ENCODE measurements around the gene INSYN2B.

Gene INSYN2B

DNA sequence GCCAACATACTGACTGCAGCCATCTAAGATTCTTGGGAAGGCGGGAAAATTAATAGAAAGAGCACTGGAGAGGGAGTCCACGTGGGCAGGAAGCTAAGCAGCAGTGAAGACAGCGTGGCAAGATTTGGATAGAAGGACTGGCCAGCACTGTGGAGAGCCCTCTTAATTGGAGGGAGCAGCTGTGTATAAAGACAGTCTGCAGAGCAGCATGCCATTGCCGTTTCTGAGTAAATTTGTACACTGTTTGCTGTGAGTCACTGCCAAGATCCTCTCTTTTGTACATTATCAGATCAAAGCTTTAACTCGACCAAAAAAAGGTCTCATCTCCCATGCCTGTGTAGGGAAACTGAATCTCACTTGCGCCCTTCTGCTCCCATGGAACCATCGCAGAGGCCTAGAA is 45.3 kb downstream of the INSYN2B start:
- DNase-seq (ENCODE audit: insufficient read length, low spot score) (no peak), FAIRE-seq (no peak)
- no peak for TF ChIP-seq POLR2A (IDR thresholded peaks at IDR 0.05; ENCODE audit: low read depth, low read length)

DNA sequence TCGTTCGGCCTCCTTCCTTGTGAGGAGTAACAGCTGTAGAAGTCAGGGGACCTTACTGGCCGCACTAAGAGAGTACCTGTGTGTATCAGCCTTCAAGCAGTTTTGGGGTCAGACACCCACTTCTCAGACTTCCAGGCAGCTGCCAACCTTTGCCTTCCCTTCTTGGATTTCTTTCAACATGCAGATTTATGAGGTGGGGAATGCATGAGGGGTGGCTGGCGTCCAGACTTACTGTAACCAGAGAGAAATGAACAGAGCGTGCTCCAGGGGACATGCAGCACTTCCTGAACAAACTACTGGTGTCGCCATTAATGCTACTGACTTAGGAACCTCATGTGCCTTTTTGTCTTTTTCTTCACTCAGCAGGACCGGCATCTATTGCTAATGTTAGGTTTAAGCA is 46.7 kb downstream of the INSYN2B start:
- no peak for TF ChIP-seq POLR2A (IDR thresholded peaks at IDR 0.05; ENCODE audit: low read depth, low read length)
- DNase-seq (ENCODE audit: insufficient read length, low spot score) = no peak
- no peak for FAIRE-seq

DNA sequence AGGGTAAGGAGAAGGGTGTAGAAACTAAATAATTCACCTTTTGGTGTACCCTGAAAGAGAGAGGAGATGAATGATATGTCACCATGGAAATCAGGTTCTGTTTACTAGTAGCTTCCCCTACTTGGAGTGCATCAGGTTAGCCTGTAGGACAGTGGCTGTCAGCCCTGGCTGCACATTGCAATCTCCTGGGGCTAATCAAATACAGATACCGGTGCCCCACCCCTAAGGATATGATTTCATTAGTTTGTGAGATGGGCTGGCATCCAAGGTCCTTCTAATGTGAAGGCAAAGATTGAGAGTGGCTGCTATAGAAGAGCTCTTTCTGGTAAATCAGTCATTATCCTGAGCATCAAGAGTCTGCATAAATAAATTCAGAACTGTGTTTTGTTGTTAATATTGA is 47.2 kb downstream of the INSYN2B start:
- FAIRE-seq (no peak), DNase-seq (ENCODE audit: insufficient read length, low spot score) (no peak)
- TF ChIP-seq POLR2A (IDR thresholded peaks at IDR 0.05; ENCODE audit: low read depth, low read length) = no peak

DNA sequence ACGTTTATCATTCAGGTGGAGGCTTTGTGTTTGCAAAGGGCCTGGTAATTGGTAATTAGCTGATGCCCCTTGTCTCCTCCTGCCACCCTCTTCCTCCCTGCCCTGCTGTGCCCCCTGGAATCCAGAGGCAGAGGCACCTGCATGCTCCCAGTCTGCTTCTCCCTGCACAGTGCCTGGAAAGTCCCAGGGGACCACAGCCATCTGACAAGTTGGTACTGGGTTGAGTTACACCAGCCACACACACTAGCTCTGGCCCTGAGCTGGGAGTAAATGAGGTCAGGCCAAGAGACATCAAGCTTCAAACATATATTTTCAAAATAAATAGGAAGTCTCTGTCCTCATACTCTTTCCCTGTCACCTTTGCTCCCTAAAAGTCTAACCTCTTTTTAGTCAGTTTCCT is 56.3 kb downstream of the INSYN2B start:
- no peak for TF ChIP-seq POLR2A (IDR thresholded peaks at IDR 0.05; ENCODE audit: low read depth, low read length)
- FAIRE-seq = no peak
- no peak for DNase-seq (ENCODE audit: insufficient read length, low spot score)

DNA sequence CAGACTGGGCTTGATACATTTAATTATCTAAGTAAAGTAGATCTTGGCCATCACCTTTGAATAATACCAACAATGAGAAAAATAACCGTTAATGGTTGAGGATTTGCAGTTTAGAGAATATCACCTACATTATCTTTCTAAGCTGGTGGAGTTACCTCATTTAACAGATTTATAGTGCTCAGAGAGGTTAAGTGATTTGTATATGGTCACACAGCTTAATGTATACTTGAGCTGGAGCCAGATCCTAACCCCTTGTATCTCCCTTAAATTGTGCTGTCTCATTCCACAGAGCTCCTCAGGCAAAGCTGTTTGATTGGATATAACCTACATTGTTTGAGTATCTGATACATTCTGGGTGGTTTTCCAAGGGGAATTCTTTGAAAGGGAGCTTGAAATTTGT is 57.8 kb downstream of the INSYN2B start:
- no peak for TF ChIP-seq POLR2A (IDR thresholded peaks at IDR 0.05; ENCODE audit: low read depth, low read length)
- FAIRE-seq (no peak), DNase-seq (ENCODE audit: insufficient read length, low spot score) (no peak)

DNA sequence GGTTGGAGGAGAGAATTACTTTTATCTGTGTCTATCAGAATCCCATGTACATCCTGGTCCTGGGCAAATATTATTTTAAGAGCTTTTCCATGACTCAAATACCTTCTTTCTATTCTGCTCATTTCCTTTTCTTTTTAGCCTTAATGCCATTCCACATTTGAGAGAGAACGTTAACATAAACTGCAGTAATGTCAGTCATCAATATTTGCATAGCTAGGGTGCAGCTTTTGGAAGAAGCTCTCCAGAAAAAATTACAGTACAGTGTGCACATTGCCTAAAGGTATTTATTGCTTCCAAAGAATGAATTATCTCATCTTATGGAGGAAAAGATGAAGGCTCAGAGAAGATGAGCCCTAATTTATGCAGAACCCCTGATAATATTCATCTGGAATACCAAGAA is 58.3 kb downstream of the INSYN2B start:
- TF ChIP-seq POLR2A (IDR thresholded peaks at IDR 0.05; ENCODE audit: low read depth, low read length) = no peak
- DNase-seq (ENCODE audit: insufficient read length, low spot score) (no peak), FAIRE-seq (no peak)

DNA sequence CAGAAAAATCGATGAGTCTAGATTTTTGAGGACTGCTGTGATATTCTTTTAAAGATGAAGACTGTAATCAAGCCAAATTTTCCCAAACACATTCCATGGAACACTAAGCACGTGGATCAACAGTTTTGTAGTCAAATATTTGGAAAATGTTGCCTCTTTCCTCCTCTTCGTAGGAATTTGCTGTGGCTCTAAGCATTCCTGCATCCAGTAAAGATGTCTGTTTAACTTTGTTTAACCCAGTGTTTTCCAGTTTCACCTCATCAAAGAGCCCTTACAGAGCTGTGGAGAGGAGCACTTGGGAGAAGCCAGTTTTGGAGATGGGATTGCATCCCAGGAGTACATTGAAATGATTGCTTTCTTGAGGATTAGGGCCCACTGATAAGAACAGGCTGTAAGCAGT is 58.9 kb downstream of the INSYN2B start:
- FAIRE-seq = no peak
- DNase-seq (ENCODE audit: insufficient read length, low spot score) = no peak
- TF ChIP-seq POLR2A (IDR thresholded peaks at IDR 0.05; ENCODE audit: low read depth, low read length) = no peak

DNA sequence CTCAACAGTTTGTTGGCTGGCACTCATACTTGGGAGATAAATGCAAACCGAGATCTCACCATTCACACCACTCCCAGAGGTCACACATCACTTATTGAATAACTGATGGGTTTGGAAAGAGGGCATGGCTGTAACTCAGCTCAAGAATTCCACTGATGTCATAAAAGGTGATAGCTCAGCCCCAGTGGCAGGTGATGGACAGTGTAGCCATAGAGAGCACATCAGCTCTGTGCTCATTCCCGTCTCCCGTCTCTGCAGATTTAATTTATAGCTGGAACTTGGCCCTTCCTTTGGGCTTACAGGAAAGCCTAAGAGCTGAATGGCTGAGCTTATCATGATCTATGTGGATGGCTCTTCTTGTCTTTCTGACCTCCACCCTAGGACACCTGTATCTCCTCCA is 59.8 kb downstream of the INSYN2B start:
- DNase-seq (ENCODE audit: insufficient read length, low spot score) (no peak), FAIRE-seq (no peak)
- TF ChIP-seq POLR2A (IDR thresholded peaks at IDR 0.05; ENCODE audit: low read depth, low read length) = no peak

DNA sequence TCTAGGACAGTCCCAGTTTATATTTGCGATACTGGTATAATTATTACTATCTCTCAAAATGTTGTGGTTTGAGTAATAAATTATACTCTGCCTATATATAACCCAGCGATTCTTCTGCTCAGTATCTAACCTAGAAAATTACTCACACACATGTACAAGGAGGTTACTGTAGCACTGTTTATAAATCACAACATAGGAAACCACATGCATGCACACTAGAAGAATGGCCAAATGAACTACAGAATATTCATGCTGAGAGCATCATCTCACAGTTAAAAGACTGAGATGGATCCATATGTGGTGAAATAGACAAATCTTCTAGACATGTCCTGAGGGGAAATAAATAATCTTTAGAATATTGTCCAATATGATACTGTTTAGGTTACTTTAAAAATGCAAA is 62.1 kb downstream of the INSYN2B start:
- DNase-seq (ENCODE audit: insufficient read length, low spot score) (no peak), FAIRE-seq (no peak)
- no peak for TF ChIP-seq POLR2A (IDR thresholded peaks at IDR 0.05; ENCODE audit: low read depth, low read length)

DNA sequence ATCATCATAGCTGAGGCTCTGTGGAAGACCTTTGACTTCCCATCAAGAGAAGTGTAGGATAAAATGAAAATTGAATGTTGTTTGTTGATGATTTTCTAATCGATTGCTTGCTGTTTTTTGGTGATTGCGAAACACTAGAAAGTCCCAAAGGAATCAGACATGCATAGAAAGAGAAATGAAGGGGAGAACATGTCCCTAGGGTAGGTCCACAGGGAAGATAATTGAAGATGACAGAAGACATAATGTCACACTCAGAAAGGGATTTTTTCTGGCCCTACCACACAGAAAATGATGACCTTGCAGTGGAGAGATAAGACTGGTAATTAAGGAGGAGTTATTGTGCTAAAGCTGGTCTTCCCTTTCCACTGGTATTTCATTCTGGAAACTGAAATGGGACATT is 62.8 kb downstream of the INSYN2B start:
- FAIRE-seq (no peak), DNase-seq (ENCODE audit: insufficient read length, low spot score) (no peak)
- no peak for TF ChIP-seq POLR2A (IDR thresholded peaks at IDR 0.05; ENCODE audit: low read depth, low read length)

DNA sequence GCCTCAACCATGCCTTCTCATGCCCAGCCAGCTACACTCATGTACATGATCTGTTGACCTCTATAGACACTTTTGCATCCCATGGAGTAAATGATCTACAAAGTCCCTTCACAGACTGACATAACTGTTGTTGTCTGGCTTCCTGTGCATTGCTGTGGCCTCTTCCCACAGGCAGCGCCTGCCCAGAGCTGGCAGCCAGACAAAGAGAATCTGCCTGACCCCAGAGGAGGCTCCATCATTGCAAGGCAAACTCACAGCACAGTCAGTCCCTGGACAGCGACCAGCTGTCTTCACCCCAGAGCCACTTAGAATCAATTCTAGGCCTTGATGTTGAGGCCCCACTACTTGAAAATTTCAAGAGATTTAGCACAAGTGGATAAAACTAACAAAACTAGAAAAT is 65.5 kb downstream of the INSYN2B start:
- TF ChIP-seq POLR2A (IDR thresholded peaks at IDR 0.05; ENCODE audit: low read depth, low read length) = no peak
- DNase-seq (ENCODE audit: insufficient read length, low spot score) = no peak
- no peak for FAIRE-seq

DNA sequence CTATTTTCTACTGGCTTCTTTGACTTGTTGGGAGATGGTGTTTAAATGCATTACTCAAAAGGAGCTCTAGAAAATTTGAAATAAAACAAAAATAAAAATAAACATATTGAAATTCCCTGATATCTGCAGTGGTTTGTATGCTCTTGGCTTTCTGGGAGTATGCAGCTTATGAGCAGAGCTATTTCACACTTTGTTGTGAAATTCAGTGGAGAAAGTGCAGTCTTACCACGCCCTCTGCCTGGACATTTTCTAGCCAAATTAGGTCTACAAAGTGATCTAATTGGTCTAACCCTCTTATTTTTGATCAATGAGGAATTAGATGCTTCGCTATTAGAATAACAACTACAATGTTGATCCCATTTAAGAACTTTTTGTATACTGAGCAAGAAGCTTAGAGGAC is 66.8 kb downstream of the INSYN2B start:
- no peak for DNase-seq (ENCODE audit: insufficient read length, low spot score)
- no peak for FAIRE-seq
- no peak for TF ChIP-seq POLR2A (IDR thresholded peaks at IDR 0.05; ENCODE audit: low read depth, low read length)

DNA sequence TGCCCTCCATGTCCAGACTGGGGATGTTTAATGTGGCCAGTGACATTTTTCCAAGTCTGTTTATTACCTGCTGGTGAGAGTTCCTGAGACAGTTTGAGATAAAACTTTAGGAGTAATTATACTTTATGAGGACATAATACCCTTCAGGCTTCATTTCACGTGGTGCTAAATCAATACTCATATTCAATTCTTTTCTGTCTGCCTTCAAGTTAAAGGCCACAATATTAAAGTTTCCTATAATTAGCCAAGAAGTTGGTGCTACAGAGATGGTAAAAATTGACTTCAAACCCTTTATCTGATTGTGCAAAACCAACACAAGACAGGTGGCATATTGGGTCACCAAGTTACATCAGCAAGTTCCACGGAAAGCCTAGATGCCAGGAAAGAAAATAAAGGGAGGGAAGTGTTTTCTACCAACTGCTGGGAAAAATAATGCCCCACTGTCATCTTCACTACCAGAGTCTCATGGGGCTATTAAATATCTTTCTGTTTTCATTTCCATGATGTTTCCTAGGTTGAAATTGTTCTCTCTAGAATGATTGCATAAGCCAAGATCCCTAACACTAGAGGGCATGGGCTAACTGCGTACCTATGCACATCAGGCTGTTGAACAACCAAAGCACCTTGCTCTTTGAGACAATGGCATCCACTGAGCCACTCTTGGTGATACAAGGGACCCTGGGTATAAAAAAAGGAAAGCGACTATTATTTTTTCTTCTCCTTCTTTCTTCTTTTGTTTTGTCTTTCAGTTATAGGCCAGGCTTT is 68.7 kb downstream of the INSYN2B start:
- FAIRE-seq = no peak
- no peak for DNase-seq (ENCODE audit: insufficient read length, low spot score)
- TF ChIP-seq POLR2A (IDR thresholded peaks at IDR 0.05; ENCODE audit: low read depth, low read length) = no peak

DNA sequence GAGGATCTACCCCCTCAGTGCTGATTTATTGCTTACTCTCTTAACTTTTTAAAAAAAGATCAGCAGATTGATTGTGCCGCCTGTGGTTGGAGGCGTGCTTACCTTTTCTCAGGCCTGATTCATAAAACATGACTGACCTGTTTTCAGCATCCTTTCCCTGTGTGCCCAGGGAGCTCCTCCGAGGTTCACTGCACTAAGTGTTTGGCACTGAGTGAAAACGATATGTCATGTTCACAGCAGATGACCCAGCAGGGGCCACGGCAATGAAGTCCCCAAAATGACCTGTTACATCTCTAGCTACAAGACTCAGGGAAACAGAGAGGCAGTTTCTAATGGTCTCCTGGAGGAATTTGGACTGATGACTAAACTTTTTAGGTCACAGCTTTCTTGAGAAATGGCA is 69.9 kb downstream of the INSYN2B start:
- DNase-seq (ENCODE audit: insufficient read length, low spot score) (no peak), FAIRE-seq (no peak)
- TF ChIP-seq POLR2A (IDR thresholded peaks at IDR 0.05; ENCODE audit: low read depth, low read length) = no peak

DNA sequence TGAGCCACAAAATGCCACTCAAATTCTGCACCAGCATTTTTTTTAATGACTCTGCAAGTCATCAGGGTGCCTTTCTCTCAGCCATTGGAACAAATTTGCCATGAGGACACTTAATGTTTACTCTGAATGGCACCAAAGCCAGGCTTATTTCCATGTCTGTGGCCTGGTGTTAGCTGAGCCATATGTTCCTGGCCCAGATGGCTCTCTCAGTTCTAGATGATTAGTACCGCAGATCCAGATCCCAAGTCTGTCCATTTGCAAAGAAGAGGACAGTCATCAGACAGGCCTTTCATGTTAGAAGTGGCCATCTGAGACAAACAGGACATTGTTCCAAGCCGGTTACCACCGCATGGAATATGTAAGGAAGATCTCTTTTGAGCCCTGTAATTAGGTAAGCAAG is 70.3 kb downstream of the INSYN2B start:
- DNase-seq (ENCODE audit: insufficient read length, low spot score) (no peak), FAIRE-seq (no peak)
- no peak for TF ChIP-seq POLR2A (IDR thresholded peaks at IDR 0.05; ENCODE audit: low read depth, low read length)

DNA sequence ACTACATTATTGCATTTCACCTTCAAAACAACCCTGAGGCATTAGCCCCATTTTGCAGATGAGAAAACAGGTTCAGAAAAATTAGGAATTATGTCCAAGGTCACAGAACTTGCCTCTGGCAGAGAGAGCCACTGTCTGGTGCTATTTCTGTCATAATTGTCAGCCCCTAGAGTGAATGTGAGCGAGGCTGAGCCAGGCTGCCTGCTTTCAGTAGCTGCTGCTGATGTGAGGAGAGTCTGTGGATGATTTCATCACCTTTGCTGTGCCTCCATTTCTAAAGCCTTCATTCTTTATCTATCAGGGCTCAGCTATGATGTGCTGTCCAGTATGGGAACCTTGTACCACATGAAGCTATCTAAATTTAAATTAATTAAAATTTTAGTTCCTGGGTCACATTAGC is 71.4 kb downstream of the INSYN2B start:
- TF ChIP-seq POLR2A (IDR thresholded peaks at IDR 0.05; ENCODE audit: low read depth, low read length) = no peak
- FAIRE-seq (no peak), DNase-seq (ENCODE audit: insufficient read length, low spot score) (no peak)
